GM19467 (cell line): ENCODE results near the gene MOB2.
"Not testable (repeated sequence)": the region's sequence is repeated elsewhere in the genome, so short reads cannot be mapped to it uniquely, and the experiment has no call there.

Experiments used
- ATAC-seq: cut with Tn5 transposase; IDR thresholded peaks from one replicate; pipeline ENCODE4 v1.9.1; 2021; ENCODE audit warnings: mild to moderate bottlenecking, moderate library complexity; ENCODE audit not compliant: unreplicated experiment

Gene MOB2

DNA sequence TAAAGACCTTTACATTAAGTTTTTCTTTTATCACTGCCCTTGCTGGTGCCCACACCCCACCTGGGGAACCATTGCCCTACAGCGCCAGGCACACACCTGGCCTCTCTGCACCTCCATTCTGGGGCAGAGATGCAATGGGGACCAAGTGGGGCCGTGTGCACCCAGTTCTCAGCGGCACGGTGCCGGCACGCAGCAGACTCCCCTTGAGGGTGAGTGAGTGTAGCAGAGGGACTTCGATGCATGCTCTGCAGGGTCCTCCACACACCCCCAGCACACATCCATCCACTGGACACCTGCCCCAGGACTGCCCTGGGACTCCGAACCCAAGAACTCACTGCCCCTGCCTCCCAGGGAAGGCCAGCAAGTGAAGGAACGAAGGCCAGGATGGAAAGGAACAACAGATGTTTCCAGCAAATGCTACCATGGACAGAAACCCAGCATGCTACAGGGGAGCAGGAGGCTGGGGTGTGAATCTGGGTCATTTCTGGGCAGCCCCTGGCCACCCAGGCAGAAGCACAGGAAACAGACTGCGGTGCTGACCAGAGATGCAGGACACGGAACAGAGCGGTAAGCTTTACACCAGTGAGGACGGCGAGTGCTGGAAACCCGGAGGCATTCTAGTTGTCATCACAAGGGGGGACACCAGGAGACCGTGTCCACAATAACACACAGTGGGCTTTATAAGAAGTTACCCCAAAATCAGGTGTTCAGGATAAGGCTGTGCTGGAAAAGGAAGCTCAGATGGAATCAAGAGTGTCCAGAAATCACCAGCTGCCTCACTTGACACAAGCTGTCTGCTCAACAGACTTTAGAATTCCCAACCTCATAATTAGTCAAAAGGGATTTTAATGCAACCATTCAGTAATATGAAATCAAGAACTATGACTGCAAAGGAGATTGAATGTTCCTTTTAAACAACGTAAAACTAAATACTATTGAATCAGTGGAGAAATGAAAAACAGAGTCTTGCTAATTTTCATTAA lies 32.7 kb upstream of the MOB2 start:
- no peak for ATAC-seq

- no peak for ATAC-seq
Measured at GRCh38 chr11:1518301-1518700, 31.7 kb upstream of the MOB2 start.

DNA sequence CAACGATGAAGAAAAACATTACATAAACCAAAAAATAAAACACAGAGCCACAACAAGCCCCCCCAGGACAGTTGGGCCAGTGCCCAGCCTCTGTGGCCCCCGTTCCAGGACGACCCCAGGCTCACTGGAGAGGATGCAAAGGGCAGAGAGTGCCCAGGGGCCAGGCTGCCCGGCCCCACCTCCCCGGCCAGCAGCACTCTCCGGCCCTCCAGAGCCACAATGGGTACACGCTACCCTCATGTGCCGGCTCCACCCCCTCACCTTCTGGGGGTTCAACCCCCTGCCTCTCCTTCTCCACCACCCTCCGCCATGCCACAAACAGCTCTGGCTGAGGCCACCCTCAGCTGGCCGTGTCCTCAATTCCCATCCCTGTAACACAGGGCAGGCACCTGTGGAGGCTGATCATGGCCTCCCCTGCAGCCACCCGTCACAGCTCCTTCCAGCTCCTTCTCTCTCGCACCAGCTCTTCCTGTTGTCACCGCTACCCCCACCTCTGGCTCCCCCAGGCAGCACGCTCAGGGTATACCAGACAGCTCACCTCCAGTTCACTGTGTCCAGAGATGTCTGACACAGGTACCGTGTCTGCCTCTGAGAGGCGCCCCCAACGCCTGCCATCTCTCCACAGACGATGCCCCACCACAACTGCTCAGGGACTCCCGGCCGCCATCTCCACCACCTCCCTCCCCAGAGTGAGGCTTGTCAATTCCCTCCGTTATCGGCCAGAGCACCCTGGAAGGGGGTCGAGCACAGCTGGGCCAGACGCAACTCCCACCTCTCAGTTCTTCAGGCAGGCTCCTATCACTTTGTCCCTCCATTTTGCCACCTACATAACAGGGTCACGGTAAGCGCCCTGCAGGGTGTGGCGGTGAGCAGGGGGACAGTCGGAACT lies 30.8 kb upstream of the MOB2 start:
- no peak for ATAC-seq

GRCh38 chr11:1516273-1517067 lies 29.9 kb upstream of the MOB2 start:
- ATAC-seq: no peak

GRCh38 chr11:1515082-1516060 lies 28.8 kb upstream of the MOB2 start:
- ATAC-seq: no peak

GRCh38 chr11:1514336-1515061 lies 27.9 kb upstream of the MOB2 start:
- ATAC-seq: no peak

DNA sequence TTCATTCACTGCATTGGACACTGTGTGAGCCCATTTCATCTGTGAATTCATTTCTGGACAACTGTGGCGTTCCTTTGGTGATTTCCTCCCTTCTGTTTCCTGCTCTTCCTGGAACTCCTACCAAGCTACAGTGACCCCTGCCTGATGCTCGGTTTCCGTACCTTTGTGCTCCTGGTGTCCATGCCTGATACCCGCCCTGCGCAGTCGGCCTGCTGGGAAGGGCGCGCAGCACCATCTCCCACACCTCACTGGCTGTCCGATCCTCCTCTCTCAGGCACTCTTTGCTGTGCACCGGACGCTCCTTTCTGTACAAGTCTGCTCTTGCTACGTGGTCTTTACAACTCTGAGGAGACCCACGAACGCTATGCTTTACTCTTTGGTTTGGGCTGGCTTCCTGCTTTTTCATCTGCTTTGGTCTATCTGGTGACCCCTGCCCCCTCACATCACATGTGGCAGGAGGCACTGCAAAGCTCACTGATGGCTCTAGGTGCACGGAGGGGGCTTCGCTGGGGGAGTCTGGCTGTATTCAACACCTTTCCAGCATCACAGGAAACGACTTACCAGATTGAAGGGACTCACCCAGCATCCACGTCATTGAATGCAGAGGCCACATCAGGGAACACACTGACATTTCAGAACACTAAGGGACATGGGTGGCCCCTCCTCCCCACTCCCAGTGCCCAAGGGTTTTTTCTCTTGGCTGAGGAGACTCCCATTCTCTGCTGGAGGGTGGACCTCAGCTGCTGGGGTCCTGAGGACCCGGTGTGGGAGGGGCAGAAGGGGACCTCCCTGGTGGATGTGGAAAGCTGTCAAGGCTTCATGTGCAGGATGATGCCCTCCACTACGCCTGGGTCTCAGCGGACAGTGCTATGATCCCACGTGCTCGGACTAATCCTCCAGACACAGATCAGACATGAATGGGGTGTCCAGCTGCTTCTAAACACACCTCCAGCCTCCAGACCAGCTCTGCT lies 27.0 kb upstream of the MOB2 start:
- no peak for ATAC-seq

DNA sequence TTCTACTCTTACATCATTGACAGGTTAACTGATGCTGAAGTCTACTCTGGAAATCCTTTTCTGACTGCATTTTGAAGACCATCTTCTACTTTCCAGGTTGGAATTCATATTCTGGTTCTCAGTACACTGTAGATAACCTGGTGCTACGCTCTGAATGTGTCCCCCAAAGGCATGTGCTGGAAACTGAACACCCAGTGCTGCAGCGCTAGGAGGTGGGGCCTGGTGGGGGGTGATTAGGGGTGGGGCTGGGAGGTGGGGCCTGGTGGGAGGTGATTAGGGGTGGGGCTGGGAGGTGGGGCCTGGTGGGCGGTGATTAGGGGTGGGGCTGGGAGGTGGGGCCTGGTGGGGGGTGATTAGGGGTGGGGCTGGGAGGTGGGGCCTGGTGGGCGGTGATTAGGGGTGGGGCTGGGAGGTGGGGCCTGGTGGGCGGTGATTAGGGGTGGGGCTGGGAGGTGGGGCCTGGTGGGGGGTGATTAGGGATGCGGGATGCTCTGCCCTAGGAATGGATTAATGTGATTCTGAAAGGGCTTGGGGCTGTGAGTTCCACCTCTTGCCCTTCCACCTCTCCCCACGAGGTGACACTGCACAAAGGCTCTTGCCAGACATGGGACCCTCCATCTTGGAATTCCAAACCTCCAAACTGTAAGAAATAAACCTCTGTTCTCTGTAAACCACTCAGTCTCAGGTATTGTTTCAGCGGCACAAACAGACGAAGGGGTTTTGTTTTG lies 26.1 kb upstream of the MOB2 start:
- ATAC-seq: not testable (repeated sequence)

DNA sequence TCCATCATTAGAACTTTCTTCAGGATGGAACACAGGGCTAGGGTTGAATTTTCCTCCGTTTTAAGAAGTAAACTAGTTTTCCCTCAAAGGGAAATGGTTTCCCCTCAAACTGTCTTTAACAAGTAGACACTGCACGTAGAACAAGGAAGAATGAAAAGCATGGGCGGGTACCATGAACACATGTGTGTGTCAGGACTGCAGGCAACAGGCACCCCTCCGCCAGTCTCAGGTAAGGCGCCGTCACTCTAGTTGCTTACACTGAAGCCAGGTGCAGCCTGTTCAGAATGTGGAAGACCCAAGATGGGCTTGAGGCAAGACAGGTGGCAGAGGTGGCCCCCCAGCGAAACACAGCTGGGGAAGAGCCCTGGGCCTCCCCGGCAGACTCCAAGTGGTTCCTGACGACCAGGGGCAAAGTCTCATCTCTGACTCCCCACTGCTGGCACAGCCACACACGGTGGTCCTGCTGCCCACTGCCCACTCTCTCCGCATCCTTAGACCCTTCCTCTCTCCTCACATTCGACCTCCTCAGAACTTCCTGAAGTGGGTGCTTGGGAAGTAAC lies 25.4 kb upstream of the MOB2 start:
- ATAC-seq: no peak

- no peak for ATAC-seq
Measured at GRCh38 chr11:1510928-1511327, 24.3 kb upstream of the MOB2 start.

GRCh38 chr11:1510351-1510750 lies 23.8 kb upstream of the MOB2 start:
- ATAC-seq: not testable (repeated sequence)

DNA sequence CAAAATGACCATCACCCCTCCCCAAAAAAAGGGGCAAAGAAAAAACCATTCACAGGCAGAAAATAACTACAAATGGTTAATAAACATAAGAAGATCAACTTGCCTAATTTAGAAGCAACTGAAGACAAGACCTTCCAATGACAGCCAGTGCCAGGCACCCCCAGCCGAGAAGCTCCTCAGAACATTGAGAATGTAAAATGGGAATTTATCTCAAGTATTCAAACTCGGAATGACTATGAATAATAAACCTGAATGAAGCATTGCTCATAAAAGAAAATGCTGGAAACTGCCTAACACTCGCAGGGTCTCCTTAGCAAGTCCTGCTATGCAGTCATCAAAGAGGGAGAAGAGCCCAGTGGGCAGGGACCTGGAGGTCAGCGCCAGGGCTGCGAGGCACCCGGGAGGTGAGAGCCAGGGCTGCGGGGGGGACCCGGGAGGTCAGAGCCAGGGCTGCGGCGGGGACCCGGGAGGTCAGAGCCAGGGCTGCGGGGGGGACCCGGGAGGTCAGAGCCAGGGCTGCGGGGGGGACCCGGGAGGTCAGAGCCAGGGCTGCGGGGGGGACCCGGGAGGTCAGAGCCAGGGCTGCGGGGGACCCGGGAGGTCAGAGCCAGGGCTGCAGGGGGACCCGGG lies 23.2 kb upstream of the MOB2 start:
- ATAC-seq: no peak

GRCh38 chr11:1508986-1509385 lies 22.4 kb upstream of the MOB2 start:
- ATAC-seq: no peak

- no peak for ATAC-seq
Measured at GRCh38 chr11:1508491-1508891, 21.9 kb upstream of the MOB2 start.

GRCh38 chr11:1507381-1508140 lies 21.0 kb upstream of the MOB2 start:
- no peak for ATAC-seq

DNA sequence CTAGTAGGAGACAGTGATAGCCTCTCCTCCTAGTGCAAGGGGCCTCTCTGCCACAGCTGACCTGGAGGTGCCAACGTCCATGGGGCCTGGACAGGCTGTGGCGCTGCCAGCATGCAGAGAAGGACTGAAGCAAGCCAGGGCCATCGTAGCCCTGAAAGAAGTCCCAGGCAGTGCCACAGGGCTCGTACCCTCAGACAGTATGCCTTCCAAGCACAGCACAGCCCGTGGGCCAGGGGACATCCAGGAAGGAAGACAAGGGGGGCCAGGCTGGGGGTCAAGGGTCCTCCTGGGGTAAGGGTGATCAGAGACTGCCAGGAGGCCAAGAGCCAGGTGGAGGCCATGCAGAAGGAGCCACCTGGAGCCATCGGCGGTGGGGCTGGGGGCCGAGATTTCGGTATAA lies 20.4 kb upstream of the MOB2 start:
- ATAC-seq: no peak
